Left cardiac atrium (tissue), 4 donors: Measurements from ENCODE around the gene TMEM270. TPM values are rescaled to one million over a fixed set of nuclear protein-coding genes. Genes with fewer than 3 reads are reported as not detected.

Experiments used
- ATAC-seq, 2 donors: fragments of 200-7000 bp; cut with Tn5 transposase; one replicate each; pipeline ENCODE4 v1.9.1; 2020; ENCODE audit warnings: mild to moderate bottlenecking in 2 of 2, moderate library complexity in 2 of 2
- DNase-seq: peaks from one replicate; pipeline ENCODE4 v3.0.0-alpha.2; 2020
- intact Hi-C, 2 donors: fragments of 100-400 bp; cut with DNase I; formaldehyde crosslinking; loops; one replicate each; pipeline versions ENCODE4 v1.14.1 to v1.15.1; 2022 to 2023
- total RNA-seq, 2 donors: library from RNA; stranded (reverse); fragmentation: NEBNext Ultra II Directional; extraction: Animal tissue kit (Norgen Biotek cat#: 25700); gene quantifications; one replicate each; pipeline ENCODE4 v1.2.1, GENCODE V29; 2021
- donor health status: DM: no; HTN: yes; CAD: no.
- donor health status: DM: no; HTN: yes; CAD: no; lungs with severe emphysema.
- donor health status: DM: yes; HTN: yes; CAD: no.
- donor health status: Dilated cardiomyopathy.

Gene TMEM270
- total RNA-seq, 2 donors from 2014 or later: not detected

GRCh38 chr7:73894733-73895551 lies 34.0 kb downstream of the TMEM270 start:
- intact Hi-C loops: loop anchor here in 1 of 2 donors (10.0 kb wide), 1 partner anchor 130 kb away; the partner anchor contains the start of gene ELN
- ATAC-seq: peak; percentile 83 to 86
- peak; percentile 88 for DNase-seq

DNA sequence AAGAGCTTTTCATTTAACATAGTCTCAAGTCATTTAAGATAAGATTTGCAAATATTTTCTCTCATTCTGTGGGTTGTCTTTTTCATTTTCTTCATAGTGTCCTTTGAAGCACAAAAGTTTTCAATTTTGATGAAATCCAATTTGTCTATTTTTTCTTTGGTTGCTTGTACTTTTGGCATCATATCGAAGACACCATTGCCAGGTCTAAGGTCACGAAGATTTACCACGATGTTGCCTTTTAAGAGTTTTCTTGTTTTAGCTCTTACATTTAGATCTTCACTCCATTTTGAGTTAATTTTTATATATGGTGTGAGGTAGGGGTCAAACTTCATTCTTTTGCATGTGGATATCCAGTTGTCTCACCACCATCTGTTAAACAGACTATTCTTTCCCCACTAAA lies 34.7 kb downstream of the TMEM270 start:
- DNase-seq: no peak
- ATAC-seq: no peak
- intact Hi-C loops: loop anchor here in 1 of 2 donors (10.0 kb wide), 1 partner anchor 129 kb away; the partner anchor contains the start of gene ELN

DNA sequence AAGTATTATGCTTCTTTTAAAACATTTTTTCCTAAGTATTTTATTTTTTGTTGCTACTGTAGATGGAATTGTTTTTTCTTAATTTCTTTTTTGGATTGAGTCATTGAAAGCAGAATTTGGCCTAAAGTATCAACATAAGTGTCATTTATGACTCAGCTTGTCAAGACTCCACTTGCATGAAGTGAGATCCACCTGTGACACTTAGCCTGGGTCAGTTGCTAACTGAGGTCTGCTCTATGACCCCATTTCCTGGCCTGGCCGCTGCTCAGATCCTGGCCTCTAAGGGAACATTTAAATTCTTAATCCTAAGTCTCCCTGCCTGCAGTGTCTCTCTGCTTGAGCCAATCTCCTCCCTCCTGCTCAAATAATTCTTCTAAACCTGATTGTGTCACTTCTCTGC lies 35.5 kb downstream of the TMEM270 start:
- intact Hi-C loops: loop anchor here in 1 of 2 donors (10.0 kb wide), 1 partner anchor 128 kb away; the partner anchor contains the start of gene ELN
- no peak for DNase-seq
- ATAC-seq: no peak

DNA sequence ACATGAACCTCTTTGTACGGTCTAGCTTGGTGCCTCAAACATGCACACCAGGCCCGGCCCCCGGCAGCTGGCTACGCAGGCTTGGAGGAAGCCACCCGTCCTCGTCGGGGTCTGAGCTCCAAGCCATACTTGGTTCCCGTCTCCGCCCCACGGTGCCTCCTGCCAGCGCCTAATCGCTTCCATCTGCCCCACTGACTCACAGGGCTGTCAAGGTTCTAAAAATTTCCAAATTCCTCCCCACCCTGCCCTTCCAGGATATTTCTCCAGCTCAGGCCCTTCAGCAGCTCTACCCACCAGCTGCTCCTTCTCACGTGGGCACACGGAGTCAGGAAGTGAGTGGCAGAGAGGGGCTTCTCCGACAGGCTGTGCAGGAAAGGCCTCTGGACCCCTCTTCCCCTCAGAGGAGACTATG lies 38.8 kb downstream of the TMEM270 start:
- ATAC-seq (no peak), DNase-seq (peak; percentile 54)
- intact Hi-C loops: loop anchor here in 1 of 2 donors (10.0 kb wide), 1 partner anchor 125 kb away; the partner anchor contains the start of gene ELN

- peak; percentile 18 for DNase-seq
- intact Hi-C loops: no loop called here
- no peak for ATAC-seq
Measured at GRCh38 chr7:73900286-73900685, 39.3 kb downstream of the TMEM270 start.

GRCh38 chr7:73901231-73901822 lies 40.4 kb downstream of the TMEM270 start:
- DNase-seq (no peak), ATAC-seq (no peak)
- intact Hi-C loops: no loop called here

DNA sequence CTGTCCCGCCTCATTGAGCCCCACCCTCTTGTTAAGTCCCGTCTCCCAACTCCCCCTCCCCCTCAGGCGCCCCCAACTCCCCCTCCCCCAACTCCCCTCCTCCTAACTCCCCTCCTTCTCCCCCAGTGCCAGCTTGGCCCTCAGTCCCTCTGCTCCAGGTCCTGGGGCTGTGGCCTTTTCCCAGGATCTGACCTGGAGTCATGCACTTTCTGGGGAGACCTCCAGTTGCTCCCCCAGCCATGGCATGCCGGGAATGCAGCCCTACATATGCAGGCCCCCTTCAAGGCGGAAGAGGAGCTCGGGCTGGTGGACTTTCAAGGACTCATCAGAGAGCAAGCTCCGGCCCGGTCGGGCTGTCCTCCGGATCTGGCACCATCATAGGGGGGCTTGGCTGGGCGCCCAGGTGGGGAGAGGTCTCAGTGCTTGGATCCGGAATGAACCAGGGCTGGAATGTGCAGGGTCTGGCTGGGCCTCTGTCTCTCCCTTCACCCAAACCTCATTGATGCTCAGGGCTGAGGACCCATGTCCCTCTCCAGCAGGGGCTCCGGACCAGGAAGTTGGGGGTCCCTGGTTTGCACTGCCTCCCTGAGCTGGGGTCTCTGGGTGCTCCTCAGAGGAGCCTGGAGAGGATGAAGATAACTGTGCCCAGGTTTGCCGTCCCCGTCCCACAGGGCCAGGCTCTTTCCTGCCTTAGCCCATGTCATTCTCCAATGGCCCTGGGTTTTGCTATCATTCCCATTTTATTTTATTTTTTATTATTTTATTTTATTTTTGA lies 41.1 kb downstream of the TMEM270 start:
- no peak for ATAC-seq
- intact Hi-C loops: no loop called here
- peak; percentile 6 for DNase-seq

DNA sequence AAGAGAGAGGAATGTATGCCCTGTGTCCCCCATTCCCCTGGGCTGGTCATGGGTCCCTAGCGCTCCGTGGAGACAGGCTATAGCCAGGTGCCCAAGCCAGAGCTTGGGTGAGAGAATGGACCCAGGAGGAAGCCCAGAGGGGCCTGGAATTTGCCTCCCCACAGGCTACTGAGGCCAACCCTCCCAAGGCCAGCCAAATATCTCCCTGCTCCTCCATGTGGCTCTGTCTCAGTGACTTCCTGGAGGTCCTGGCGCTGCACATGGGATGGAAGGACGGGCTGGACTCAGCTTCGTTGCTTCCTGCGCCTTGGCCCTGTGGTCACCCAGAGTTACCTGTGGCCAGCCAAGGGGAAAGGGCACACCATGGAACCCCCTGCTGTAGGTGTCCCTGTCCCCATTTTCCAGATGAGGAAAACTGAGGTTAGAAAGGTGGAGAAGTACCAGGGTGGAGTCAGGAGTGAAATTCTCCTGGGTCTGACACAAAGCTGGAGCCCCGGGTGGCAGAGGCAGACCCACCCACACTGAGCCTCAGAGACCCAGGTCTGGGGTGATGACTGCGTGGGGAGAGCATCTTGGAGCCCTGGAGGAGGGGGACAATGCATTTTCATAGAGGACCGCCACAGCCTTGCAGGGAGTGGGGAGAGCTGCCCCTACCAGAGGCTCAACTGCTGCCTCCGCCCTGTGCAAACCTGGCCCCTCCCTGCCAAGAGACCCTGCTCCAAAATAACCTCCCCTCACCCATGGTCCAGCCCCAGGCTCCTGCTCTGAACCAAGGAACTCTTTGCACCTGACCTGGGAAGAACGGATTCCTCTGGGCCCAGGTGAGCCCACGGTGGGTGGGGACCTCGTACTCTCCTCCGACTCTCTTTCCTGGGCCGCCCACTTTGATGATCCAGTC lies 42.6 kb downstream of the TMEM270 start:
- no peak for ATAC-seq
- intact Hi-C loops: no loop called here
- no peak for DNase-seq

DNA sequence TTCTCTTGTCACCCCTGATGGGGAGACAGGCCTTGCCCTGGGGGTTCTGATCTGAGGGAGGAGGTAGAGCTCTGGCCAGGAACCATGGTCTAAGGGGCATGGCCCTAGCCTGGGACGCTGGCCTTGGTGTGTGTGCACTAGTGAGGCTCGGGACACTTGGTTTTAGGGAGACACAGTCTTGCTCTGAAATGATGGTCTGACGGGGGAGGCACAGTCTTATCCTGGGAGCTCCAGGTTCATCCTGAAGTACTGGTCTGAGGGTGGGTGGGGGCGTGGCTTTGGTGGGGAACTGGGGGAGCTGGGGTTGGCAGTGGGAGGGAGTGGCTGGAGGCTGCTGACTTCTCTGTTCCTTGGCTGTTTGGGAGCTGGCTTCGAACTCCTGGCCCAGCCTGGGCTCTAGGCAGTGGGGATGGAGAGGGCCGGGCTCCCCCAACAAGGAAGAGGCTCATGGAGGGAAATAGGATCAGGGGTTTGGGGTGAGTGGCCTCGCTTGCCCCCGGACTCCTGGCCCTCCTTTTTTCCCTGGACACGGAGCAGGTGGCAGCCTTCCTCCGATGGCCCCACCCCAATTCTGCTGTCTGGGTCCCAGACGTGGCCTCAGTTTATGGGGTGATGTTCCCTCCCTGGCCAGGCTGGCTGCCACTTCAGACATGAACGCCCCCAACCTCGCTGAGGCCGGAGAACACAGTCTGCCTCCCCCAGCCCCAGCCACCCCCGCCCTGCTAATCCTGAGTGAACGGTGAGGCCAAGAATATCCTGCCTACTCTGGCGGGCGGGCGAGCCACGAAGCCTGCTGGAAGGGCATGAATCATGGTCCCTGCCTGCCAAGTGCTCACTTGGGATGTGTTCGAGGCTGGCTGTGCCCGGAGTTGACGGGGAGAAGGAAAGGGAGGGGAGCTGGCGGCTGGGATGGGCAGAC lies 43.5 kb downstream of the TMEM270 start:
- intact Hi-C loops: no loop called here

DNA sequence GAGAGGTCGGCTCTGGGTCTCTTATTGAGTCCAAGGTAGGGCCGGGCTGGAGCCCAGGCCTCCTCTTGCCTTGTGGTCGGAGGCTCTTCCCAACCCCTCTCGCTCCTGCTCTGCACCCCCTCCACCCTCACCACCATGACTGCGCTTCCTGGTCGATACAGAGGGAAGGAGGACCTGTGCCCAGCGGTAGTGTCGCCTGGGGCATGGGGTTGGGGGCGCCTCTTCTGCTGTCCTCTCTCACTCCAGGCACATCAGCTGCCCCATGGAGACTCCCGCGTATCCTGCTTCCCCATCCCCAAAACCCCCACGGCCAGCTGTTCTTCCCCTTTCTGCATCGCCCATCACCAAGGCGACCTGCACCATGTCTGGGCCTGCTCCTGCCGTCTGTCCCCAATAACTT lies 44.4 kb downstream of the TMEM270 start:
- ATAC-seq (no peak), DNase-seq (no peak)
- intact Hi-C loops: no loop called here

More for the DNA sequence above, 43.5 kb downstream of the TMEM270 start:
- ATAC-seq (no peak), DNase-seq (peak; percentile 33)

- intact Hi-C loops: no loop called here
- DNase-seq (no peak), ATAC-seq (no peak)
Measured at GRCh38 chr7:73906874-73907273, 45.9 kb downstream of the TMEM270 start.

DNA sequence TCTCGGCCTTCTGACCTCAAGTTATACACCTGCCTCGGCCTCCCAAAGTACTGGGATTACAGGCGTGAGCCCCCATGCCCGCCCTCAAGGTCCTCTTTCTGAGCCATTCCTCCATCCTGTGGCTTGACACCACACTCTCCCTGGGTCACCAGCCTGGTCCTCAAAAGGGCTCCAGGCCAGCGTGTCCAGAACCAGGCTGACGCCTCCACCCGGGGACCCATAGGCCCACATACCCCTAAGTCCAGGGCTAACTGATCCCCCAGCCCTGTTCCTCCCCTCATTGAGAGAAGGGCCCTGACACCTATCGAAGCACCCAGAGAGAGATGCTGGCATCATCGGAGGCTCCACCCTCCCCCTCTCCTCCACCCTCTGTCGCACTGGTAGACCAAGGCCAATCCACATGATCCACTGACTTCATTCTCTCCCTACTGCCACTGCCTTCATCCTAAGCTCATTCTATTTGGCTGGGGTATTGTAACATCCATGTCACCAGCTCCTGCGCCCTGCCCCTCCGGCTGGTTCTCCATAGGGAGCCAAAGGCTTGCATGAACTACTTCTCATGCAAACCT lies 46.7 kb downstream of the TMEM270 start:
- ATAC-seq (no peak), DNase-seq (peak; percentile 9)
- intact Hi-C loops: no loop called here

GRCh38 chr7:73908123-73908611 lies 47.2 kb downstream of the TMEM270 start:
- ATAC-seq (no peak), DNase-seq (no peak)

GRCh38 chr7:73909051-73909941 lies 48.3 kb downstream of the TMEM270 start:
- DNase-seq (no peak), ATAC-seq (peak; percentile 44 to 85)
- intact Hi-C loops: no loop called here

More at GRCh38 chr7:73908123-73908611, 47.2 kb downstream of the TMEM270 start:
- intact Hi-C loops: no loop called here

DNA sequence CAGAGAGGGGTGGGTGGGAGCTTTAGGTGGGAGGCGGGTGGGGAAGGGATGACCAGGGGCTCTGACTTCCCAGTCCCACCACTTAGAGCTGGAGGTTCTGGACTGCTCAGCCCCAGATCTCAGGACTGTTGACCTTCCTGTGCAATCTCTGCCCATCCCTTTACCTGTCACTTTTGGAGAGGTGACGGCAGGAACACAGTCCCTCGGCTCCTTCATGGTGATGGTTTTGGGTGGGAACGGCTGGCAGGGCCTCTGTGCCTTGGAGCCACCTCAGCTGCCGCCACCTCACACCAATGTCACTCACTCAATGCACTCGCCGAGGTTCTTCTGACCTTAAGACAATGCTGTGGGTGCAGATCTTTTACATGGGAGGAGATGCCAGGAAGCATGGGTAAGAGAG lies 49.0 kb downstream of the TMEM270 start:
- DNase-seq: no peak
- no peak for ATAC-seq
- intact Hi-C loops: no loop called here

DNA sequence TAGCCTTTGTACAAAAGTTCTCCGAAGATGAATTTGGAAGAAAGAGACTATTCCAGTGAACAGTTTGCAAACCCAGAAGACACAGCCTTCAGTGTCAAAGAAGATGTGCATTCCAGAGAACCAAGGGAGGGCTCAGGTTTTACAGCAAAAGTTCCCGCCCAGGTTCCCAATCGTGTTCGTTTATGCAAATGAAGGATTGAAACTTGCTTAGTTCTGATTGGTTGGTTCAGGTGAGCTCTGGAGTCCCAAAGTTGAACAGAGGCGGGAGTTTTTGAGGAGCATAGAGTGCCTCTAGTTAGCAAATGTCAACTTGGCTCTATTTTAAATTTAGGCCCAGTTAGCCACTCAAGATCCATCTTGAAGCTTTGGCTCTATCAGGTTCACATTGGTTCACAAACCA lies 51.3 kb downstream of the TMEM270 start:
- intact Hi-C loops: no loop called here
- no peak for DNase-seq
- no peak for ATAC-seq
